ENCODE data around the gene CLSTN2.

The CLSTN2 gene

DNA sequence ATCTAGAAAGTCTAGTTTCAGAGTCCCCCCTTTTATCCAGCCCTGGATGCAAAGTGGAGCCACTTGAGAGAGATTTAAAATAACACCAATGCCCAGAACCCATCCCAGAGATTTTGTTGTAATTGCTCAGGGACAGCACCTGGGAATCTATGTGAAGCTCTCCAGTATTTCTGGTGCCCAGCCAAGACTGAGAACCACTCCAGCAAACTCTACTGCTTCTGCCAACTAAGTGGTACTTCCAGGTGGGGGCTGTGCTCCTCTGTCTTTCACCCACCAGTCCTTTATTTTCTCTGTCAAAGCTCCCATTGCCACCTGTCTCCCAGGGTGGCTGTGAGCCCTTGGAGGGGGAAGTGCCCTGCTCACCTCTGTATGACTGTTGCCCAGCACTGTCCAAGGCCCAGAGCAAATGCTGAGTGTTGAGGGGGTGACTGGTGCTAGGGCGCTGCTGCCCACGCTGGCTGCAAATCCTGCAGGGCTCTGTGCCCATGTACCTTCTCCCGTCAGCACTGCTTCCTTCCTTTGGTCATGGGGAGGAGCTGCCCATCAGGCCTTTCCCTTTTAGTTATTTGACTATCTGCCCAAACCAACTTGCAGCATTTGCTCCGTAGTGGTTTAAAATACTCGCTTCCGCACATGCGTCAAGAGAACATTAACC is 9.4 kb downstream of the CLSTN2 start:
- DNase-seq, result no peak

- no peak for DNase-seq
Measured at GRCh38 chr3:139945386-139945785, 10.4 kb downstream of the CLSTN2 start.

DNA sequence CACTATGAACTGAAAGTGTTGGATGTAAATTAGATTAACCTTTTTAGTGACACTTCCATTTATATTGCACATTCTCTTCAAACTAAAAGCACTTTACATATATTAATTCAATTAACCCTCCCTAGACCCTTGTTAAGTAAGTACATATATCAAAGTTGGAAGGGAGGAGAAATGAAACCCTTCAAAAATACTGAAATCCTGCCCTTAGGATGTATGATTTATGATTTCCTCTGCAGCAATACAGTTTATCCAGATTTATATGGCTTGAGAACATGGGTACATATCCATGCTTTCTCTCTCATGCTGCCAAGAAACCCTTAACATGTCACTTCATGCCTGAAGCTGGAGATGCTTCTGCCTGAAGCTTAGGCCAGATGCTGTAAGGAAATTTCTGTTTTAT is 11.0 kb downstream of the CLSTN2 start:
- DNase-seq, result no peak

- no peak for DNase-seq
Measured at GRCh38 chr3:139948467-139948866, 13.5 kb downstream of the CLSTN2 start.

GRCh38 chr3:139948898-139949297 is 13.9 kb downstream of the CLSTN2 start:
- no peak for DNase-seq

DNA sequence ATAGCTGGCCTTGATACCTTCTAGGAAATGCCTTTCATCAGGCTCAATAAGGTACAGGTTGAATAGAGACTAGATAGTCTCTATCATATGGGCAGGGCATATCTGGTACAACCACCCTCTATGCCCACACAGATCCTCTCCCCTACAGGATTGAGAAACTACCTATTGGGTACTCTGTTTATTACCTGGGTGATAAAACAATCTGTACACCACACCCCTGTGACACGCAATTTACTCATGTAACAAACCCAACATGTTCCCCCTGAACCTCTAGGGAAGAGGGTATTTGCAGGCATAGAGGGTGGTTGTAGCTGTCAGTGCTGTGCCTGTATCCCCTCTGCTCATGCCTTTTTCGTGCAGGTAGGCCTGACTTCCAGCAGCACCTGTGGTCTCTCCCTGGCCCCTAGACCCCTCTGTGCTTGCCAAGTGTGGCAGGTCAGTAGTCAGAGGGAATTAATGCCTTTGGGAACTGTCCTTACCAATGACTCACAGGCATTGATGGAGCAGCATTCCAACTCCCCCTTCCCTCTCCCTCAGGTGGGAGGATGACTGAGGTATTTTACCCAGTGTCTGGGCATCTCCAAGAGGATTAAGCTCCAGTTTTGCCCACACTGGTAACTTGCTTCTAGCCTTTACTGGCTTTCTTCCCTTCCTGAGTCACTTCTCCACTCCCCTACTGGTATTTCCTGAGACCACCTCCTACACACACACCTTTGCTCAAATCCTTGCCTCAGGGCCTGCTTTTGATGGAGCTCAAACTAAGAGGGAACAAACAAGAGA is 18.3 kb downstream of the CLSTN2 start:
- no peak for DNase-seq

- DNase-seq, result no peak
Measured at GRCh38 chr3:139954146-139954860, 19.3 kb downstream of the CLSTN2 start.

GRCh38 chr3:139957844-139958243 is 22.9 kb downstream of the CLSTN2 start:
- no peak for DNase-seq

DNA sequence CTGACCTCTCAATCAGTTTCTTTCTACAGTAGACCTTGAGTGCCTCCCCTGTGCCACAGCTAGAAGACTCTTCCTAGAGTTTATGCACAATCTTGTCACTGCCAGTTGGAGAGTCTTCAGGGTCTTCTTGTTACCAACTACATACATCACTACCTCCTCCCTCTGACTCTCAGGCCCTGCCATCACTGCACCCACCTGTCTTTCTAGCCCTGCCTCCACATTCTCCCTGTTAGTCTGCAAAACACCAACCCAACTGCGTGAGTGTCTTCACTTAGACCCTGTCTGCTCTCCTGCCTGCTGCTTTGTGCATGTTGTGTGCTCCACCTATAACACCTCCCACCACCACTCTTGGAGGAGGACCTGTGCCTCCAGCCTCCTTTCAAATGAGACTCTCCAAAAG is 34.4 kb downstream of the CLSTN2 start:
- no peak for DNase-seq

GRCh38 chr3:139970526-139970925 is 35.5 kb downstream of the CLSTN2 start:
- DNase-seq, result no peak

DNA sequence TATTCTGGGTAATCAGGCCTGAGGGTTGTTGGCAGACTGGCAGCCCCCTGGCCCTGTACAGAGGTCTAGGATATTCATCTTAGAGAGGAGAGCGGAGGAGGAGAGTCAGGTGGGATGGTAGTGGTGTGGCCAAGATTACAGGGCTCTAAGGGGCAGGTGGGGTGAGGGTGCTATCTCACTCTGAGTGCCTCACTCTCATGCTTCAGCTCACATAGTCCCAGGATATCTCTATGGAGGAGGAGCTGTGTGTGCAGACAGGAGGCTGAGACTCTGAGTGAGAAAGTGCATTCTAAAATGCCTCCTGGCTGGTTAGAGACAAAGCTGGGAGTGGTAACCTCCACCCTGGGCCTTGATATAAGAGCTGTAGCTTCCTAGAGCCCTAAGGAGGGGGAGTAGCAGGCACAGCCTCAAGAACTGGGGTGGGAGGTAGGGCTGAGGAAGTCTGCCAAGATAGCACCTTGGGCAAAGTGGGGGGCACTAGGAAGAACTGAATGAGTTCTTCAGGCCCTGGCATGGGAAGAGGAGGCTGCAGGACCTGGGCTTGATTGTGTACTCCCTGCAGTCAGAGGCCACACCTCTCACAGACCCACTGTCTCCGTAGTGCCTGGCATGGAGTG is 39.9 kb downstream of the CLSTN2 start:
- no peak for DNase-seq

- no peak for DNase-seq
Measured at GRCh38 chr3:139975594-139976365, 40.8 kb downstream of the CLSTN2 start.

- DNase-seq, result no peak
Measured at GRCh38 chr3:139978966-139979365, 44.0 kb downstream of the CLSTN2 start.

- no peak for DNase-seq
Measured at GRCh38 chr3:139979991-139980390, 45.0 kb downstream of the CLSTN2 start.

- DNase-seq, result no peak
Measured at GRCh38 chr3:139982404-139982803, 47.4 kb downstream of the CLSTN2 start.

GRCh38 chr3:139985576-139985975 is 50.6 kb downstream of the CLSTN2 start:
- no peak for DNase-seq

- DNase-seq, result no peak
Measured at GRCh38 chr3:139987908-139988307, 52.9 kb downstream of the CLSTN2 start.

- DNase-seq, result no peak
Measured at GRCh38 chr3:139988472-139989156, 53.6 kb downstream of the CLSTN2 start.

DNA sequence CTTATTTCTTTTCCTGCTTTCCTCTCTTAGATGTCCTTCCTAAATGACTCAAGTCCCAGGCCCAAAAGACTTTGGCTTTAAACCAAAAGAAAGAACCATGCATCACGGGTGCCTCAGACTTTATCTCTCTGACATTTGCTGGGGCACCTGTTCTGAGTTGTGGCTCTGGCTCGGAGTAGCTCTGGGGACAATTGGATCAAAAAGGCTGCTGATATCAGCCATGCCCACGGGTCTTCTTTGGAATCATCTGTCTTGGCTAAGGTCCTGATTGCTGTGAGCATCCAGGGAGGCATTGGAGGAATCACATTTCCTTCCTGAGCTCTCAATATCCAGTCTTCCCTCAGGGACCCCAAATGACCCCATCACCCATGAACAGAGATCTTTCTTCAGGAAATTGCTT is 59.9 kb downstream of the CLSTN2 start:
- DNase-seq, result no peak

- no peak for DNase-seq
Measured at GRCh38 chr3:140004271-140004670, 69.3 kb downstream of the CLSTN2 start.

GRCh38 chr3:140006331-140006730 is 71.3 kb downstream of the CLSTN2 start:
- DNase-seq, result no peak

DNA sequence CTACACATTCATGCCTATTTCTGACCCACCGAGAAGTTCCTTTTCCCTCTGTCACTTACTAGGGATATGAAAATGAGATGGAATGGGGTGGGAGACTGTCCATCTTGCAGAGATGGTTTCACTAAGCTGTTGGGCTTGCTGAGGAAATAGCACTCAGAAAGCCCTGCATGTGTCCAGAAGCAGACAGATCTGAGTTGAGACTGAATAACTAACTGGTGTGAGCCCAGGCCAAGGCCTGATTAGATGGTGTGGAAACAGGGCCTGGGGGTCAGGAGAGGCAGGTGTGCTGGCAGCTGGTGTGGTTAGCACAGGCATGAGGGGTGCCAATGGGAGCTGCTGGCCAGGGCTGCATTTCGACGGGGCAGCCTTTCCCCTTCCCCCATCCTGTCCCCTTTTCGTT is 72.1 kb downstream of the CLSTN2 start:
- DNase-seq, result no peak
